Central memory CD8-positive, alpha-beta T cell (primary cell): ENCODE data around the gene TBC1D5.
"Not testable (repeated sequence)": the region's sequence is repeated elsewhere in the genome, so short reads cannot be mapped to it uniquely, and the experiment has no call there.

ENCODE experiments used
- ATAC-seq: fragments of 150-1000 bp; cut with Tn5 transposase; replicated peaks from 2 replicates; pipeline ENCODE4 v1.10.0; 2022; ENCODE audit warnings: mild to moderate bottlenecking, moderate FRiP score, moderate number of reproducible peaks; ENCODE audit not compliant: poor library complexity, severe bottlenecking; ENCODE audit errors: extremely low read depth
- DNase-seq, 2 donors: peaks; one replicate each; pipeline ENCODE4 v3.0.0; 2021; ENCODE audit warnings: low spot score in 2 of 2
- H3K27ac Mint-ChIP-seq: one replicate; pipeline ENCODE4 v1.8.0; 2022; ENCODE audit warnings: low read depth, mild to moderate bottlenecking, moderate library complexity, mixed read lengths
- H3K27me3 Mint-ChIP-seq: one replicate; pipeline ENCODE4 v1.8.0; 2022; ENCODE audit warnings: mixed read lengths
- H3K36me3 Mint-ChIP-seq: one replicate; pipeline ENCODE4 v1.8.0; 2022; ENCODE audit warnings: mild to moderate bottlenecking, moderate library complexity, mixed read lengths; ENCODE audit not compliant: insufficient read depth
- H3K4me1 Mint-ChIP-seq: one replicate; pipeline ENCODE4 v1.8.0; 2022; ENCODE audit warnings: mixed read lengths
- H3K4me3 Mint-ChIP-seq: one replicate; pipeline ENCODE4 v1.8.0; 2022; ENCODE audit warnings: mild to moderate bottlenecking, moderate library complexity, mixed read lengths
- H3K9me3 Mint-ChIP-seq: one replicate; pipeline ENCODE4 v1.8.0; 2022; ENCODE audit warnings: mixed read lengths

Gene TBC1D5

GRCh38 chr3:17626395-17626794 is 116.0 kb downstream of the TBC1D5 start:
- Mint-ChIP-seq H3K9me3 (no peaks in the 10 kb centered on the region), H3K4me3 (no peak overlapping the region), H3K36me3 (peaks cover 4% of the 10 kb centered on the region), H3K27ac (no peak overlapping the region), H3K4me1 (peaks cover 12% of the 10 kb centered on the region), H3K27me3 (no peaks in the 10 kb centered on the region)
- ATAC-seq, result no peak
- DNase-seq, result no peak

- H3K9me3 Mint-ChIP-seq, result no peaks in the 10 kb centered on the region
- ATAC-seq, result no peak
- DNase-seq, result no peak
- H3K27me3 Mint-ChIP-seq, result no peaks in the 10 kb centered on the region
- H3K4me3 Mint-ChIP-seq, result no peak overlapping the region
- peaks cover 12% of the 10 kb centered on the region for H3K4me1 Mint-ChIP-seq
- peaks cover 4% of the 10 kb centered on the region for H3K36me3 Mint-ChIP-seq
- no peak overlapping the region for H3K27ac Mint-ChIP-seq
Observed at GRCh38 chr3:17625133-17625532, 117.3 kb downstream of the TBC1D5 start.

- H3K4me1 Mint-ChIP-seq, result peaks cover 12% of the 10 kb centered on the region
- H3K27me3 Mint-ChIP-seq, result no peaks in the 10 kb centered on the region
- no peak overlapping the region for H3K27ac Mint-ChIP-seq
- ATAC-seq (no peak), DNase-seq (no peak)
- H3K4me3 Mint-ChIP-seq, result no peak overlapping the region
- H3K36me3 Mint-ChIP-seq, result peaks cover 4% of the 10 kb centered on the region
- no peaks in the 10 kb centered on the region for H3K9me3 Mint-ChIP-seq
Observed at GRCh38 chr3:17623464-17623863, 119.0 kb downstream of the TBC1D5 start.

GRCh38 chr3:17619968-17620367 is 122.5 kb downstream of the TBC1D5 start:
- Mint-ChIP-seq H3K9me3 (peaks cover 5% of the 10 kb centered on the region), H3K36me3 (peaks cover 6% of the 10 kb centered on the region)

GRCh38 chr3:17613017-17613416 is 129.4 kb downstream of the TBC1D5 start:
- ATAC-seq, H3K36me3 Mint-ChIP-seq, H3K4me1 Mint-ChIP-seq, H3K27me3 Mint-ChIP-seq, H3K27ac Mint-ChIP-seq, H3K9me3 Mint-ChIP-seq, H3K4me3 Mint-ChIP-seq, DNase-seq: not testable (repeated sequence)

More at GRCh38 chr3:17619968-17620367, 122.5 kb downstream of the TBC1D5 start:
- Mint-ChIP-seq H3K4me3 (no peak overlapping the region), H3K27ac (no peak overlapping the region), H3K27me3 (no peaks in the 10 kb centered on the region), H3K4me1 (no peaks in the 10 kb centered on the region)
- DNase-seq (no peak), ATAC-seq (no peak)

GRCh38 chr3:17607905-17608304 is 134.5 kb downstream of the TBC1D5 start:
- Mint-ChIP-seq H3K36me3 (peaks cover 3% of the 10 kb centered on the region), H3K9me3 (no peaks in the 10 kb centered on the region), H3K4me1 (peaks cover 7% of the 10 kb centered on the region), H3K4me3 (no peak overlapping the region), H3K27me3 (no peaks in the 10 kb centered on the region), H3K27ac (peak overlapping the region; percentile 47)
- ATAC-seq (no peak), DNase-seq (no peak)

- Mint-ChIP-seq H3K27ac (no peak overlapping the region), H3K27me3 (no peaks in the 10 kb centered on the region), H3K4me3 (no peak overlapping the region), H3K4me1 (peaks cover 7% of the 10 kb centered on the region), H3K36me3 (peaks cover 3% of the 10 kb centered on the region), H3K9me3 (no peaks in the 10 kb centered on the region)
- DNase-seq (no peak), ATAC-seq (no peak)
Observed at GRCh38 chr3:17605934-17606333, 136.5 kb downstream of the TBC1D5 start.

GRCh38 chr3:17605032-17605431 is 137.4 kb downstream of the TBC1D5 start:
- DNase-seq (no peak), ATAC-seq (no peak)
- Mint-ChIP-seq H3K4me3 (no peak overlapping the region), H3K27me3 (no peaks in the 10 kb centered on the region), H3K27ac (no peak overlapping the region), H3K36me3 (peaks cover 3% of the 10 kb centered on the region), H3K4me1 (peaks cover 7% of the 10 kb centered on the region), H3K9me3 (no peaks in the 10 kb centered on the region)

GRCh38 chr3:17602126-17602525 is 140.3 kb downstream of the TBC1D5 start:
- ATAC-seq (no peak), DNase-seq (no peak)
- Mint-ChIP-seq H3K9me3 (no peaks in the 10 kb centered on the region), H3K27me3 (no peaks in the 10 kb centered on the region), H3K36me3 (peaks cover 3% of the 10 kb centered on the region), H3K4me1 (peaks cover 22% of the 10 kb centered on the region), H3K4me3 (no peak overlapping the region), H3K27ac (no peak overlapping the region)

- H3K4me3 Mint-ChIP-seq, result no peak overlapping the region
- peaks cover 22% of the 10 kb centered on the region for H3K9me3 Mint-ChIP-seq
- H3K27ac Mint-ChIP-seq, result no peak overlapping the region
- H3K36me3 Mint-ChIP-seq, result no peaks in the 10 kb centered on the region
- peaks cover 5% of the 10 kb centered on the region for H3K4me1 Mint-ChIP-seq
- DNase-seq, result no peak
- no peaks in the 10 kb centered on the region for H3K27me3 Mint-ChIP-seq
- no peak for ATAC-seq
Observed at GRCh38 chr3:17592956-17593355, 149.5 kb downstream of the TBC1D5 start.

- no peaks in the 10 kb centered on the region for H3K27me3 Mint-ChIP-seq
- no peak overlapping the region for H3K4me3 Mint-ChIP-seq
- no peak overlapping the region for H3K27ac Mint-ChIP-seq
- H3K4me1 Mint-ChIP-seq, result peaks cover 5% of the 10 kb centered on the region
- no peak for ATAC-seq
- no peaks in the 10 kb centered on the region for H3K36me3 Mint-ChIP-seq
- DNase-seq, result no peak
- H3K9me3 Mint-ChIP-seq, result peaks cover 22% of the 10 kb centered on the region
Observed at GRCh38 chr3:17590465-17590864, 152.0 kb downstream of the TBC1D5 start.

GRCh38 chr3:17589888-17590287 is 152.5 kb downstream of the TBC1D5 start:
- Mint-ChIP-seq H3K9me3 (peaks cover 22% of the 10 kb centered on the region), H3K36me3 (no peaks in the 10 kb centered on the region), H3K27me3 (no peaks in the 10 kb centered on the region), H3K27ac (no peak overlapping the region), H3K4me3 (no peak overlapping the region), H3K4me1 (peaks cover 5% of the 10 kb centered on the region)
- ATAC-seq (no peak), DNase-seq (no peak)

GRCh38 chr3:17588422-17588821 is 154.0 kb downstream of the TBC1D5 start:
- DNase-seq, result no peak
- ATAC-seq, result no peak
- Mint-ChIP-seq H3K27me3 (no peaks in the 10 kb centered on the region), H3K4me3 (no peak overlapping the region), H3K4me1 (no peaks in the 10 kb centered on the region), H3K36me3 (peaks cover 2% of the 10 kb centered on the region), H3K9me3 (peaks cover 16% of the 10 kb centered on the region), H3K27ac (no peak overlapping the region)
